ENCODE results near the gene WDR70.

The WDR70 gene

GRCh38 chr5:37735649-37736347 is 356.7 kb downstream of the WDR70 start:
- H3K4me3 ChIP-seq (ENCODE audit: low read length), result no peak overlapping the region

GRCh38 chr5:37736397-37736796 is 357.3 kb downstream of the WDR70 start:
- no peak for TF ChIP-seq ZNF274 (IDR thresholded peaks at IDR 0.05; ENCODE audit: low read depth, low read length)
- H3K4me3 ChIP-seq (ENCODE audit: low read length), result no peak overlapping the region

More at GRCh38 chr5:37735649-37736347, 356.7 kb downstream of the WDR70 start:
- no peak for TF ChIP-seq ZNF274 (IDR thresholded peaks at IDR 0.05; ENCODE audit: low read depth, low read length)

GRCh38 chr5:37737326-37738056 is 358.4 kb downstream of the WDR70 start:
- no peak overlapping the region for H3K4me3 ChIP-seq (ENCODE audit: low read length)
- TF ChIP-seq ZNF274 (IDR thresholded peaks at IDR 0.05; ENCODE audit: low read depth, low read length), result no peak

GRCh38 chr5:37738057-37738691 is 359.1 kb downstream of the WDR70 start:
- no peak for TF ChIP-seq ZNF274 (IDR thresholded peaks at IDR 0.05; ENCODE audit: low read depth, low read length)
- H3K4me3 ChIP-seq (ENCODE audit: low read length), result no peak overlapping the region

- no peak overlapping the region for H3K4me3 ChIP-seq (ENCODE audit: low read length)
- TF ChIP-seq ZNF274 (IDR thresholded peaks at IDR 0.05; ENCODE audit: low read depth, low read length), result no peak
Observed at GRCh38 chr5:37738865-37739488, 359.9 kb downstream of the WDR70 start.

GRCh38 chr5:37739817-37740261 is 360.7 kb downstream of the WDR70 start:
- no peak for TF ChIP-seq ZNF274 (IDR thresholded peaks at IDR 0.05; ENCODE audit: low read depth, low read length)
- no peak overlapping the region for H3K4me3 ChIP-seq (ENCODE audit: low read length)

- H3K4me3 ChIP-seq (ENCODE audit: low read length), result no peak overlapping the region
Observed at GRCh38 chr5:37740331-37741066, 361.4 kb downstream of the WDR70 start.

GRCh38 chr5:37742111-37742510 is 363.0 kb downstream of the WDR70 start:
- TF ChIP-seq ZNF274 (IDR thresholded peaks at IDR 0.05; ENCODE audit: low read depth, low read length), result no peak
- no peak overlapping the region for H3K4me3 ChIP-seq (ENCODE audit: low read length)

More at GRCh38 chr5:37740331-37741066, 361.4 kb downstream of the WDR70 start:
- no peak for TF ChIP-seq ZNF274 (IDR thresholded peaks at IDR 0.05; ENCODE audit: low read depth, low read length)

- H3K4me3 ChIP-seq (ENCODE audit: low read length), result no peak overlapping the region
- TF ChIP-seq ZNF274 (IDR thresholded peaks at IDR 0.05; ENCODE audit: low read depth, low read length), result no peak
Observed at GRCh38 chr5:37751227-37751626, 372.1 kb downstream of the WDR70 start.

- no peak for TF ChIP-seq ZNF274 (IDR thresholded peaks at IDR 0.05; ENCODE audit: low read depth, low read length)
- no peak overlapping the region for H3K4me3 ChIP-seq (ENCODE audit: low read length)
Observed at GRCh38 chr5:37754976-37755375, 375.9 kb downstream of the WDR70 start.

GRCh38 chr5:37755581-37755980 is 376.5 kb downstream of the WDR70 start:
- no peak for TF ChIP-seq ZNF274 (IDR thresholded peaks at IDR 0.05; ENCODE audit: low read depth, low read length)
- H3K4me3 ChIP-seq (ENCODE audit: low read length), result no peak overlapping the region

GRCh38 chr5:37756248-37756647 is 377.1 kb downstream of the WDR70 start:
- TF ChIP-seq ZNF274 (IDR thresholded peaks at IDR 0.05; ENCODE audit: low read depth, low read length), result no peak
- no peak overlapping the region for H3K4me3 ChIP-seq (ENCODE audit: low read length)

- no peak for TF ChIP-seq ZNF274 (IDR thresholded peaks at IDR 0.05; ENCODE audit: low read depth, low read length)
- H3K4me3 ChIP-seq (ENCODE audit: low read length), result no peak overlapping the region
Observed at GRCh38 chr5:37757980-37758582, 379.0 kb downstream of the WDR70 start.
